ENCODE data around the gene NOD2.

- no peak for TF ChIP-seq ZNF232 (CRISPR knock-in tag; IDR thresholded peaks at IDR 0.05)
- no peak for TF ChIP-seq USF1 (CRISPR knock-in tag; IDR thresholded peaks at IDR 0.05)
- TF ChIP-seq MAX (CRISPR knock-in tag; IDR thresholded peaks at IDR 0.05): no peak
- TF ChIP-seq TEAD4 (CRISPR knock-in tag; IDR thresholded peaks at IDR 0.05): no peak
- no peak for TF ChIP-seq USF2 (CRISPR knock-in tag; IDR thresholded peaks at IDR 0.05)
- no peak for TF ChIP-seq CTCF (IDR thresholded peaks at IDR 0.05)
These were observed 10.8 kb downstream of the NOD2 start for GRCh38 chr16:50704245-50704644.
